ENCODE results near the gene COBL.
A peak's percentile ranks its signal among the peaks of the same experiment; 100 is the strongest.
"Not testable (repeated sequence)": the region's sequence is repeated elsewhere in the genome, so short reads cannot be mapped to it uniquely, and the experiment has no call there.

The COBL gene

DNA sequence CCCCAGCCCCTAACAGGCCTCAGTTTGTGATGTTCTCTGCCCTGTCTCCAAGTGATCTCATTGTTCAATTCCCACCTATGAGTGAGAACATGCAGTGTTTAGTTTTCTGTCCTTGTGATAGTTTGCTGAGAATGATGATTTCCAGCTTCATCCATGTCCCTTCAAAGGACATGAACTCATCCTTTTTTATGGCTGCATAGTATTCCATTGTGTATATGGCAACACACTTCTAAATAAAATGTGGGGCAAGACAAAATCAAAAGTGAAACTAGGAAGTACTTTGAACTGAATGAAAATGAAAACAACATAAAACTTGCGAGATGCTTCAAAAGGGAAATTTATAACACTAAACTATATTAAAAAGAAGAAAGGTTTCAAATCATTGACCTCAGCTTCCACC is 326.4 kb downstream of the COBL start:
- H3K36me3 ChIP-seq (replicated peaks in 1 of 2; ENCODE audit: control insufficient read depth in 2 of 2, insufficient read depth in 2 of 2, low read length in 2 of 2); H3K9me3 ChIP-seq (replicated peaks in 1 of 2; ENCODE audit: control insufficient read depth in 2 of 2, insufficient read depth in 1 of 2, low read depth in 1 of 2, low read length in 2 of 2); H2BK120ac ChIP-seq (ENCODE audit: low read depth, low read length); H3K23ac ChIP-seq (ENCODE audit: low read depth, low read length, poor library complexity); H2AFZ ChIP-seq (ENCODE audit: low read length); H2BK5ac ChIP-seq (ENCODE audit: low read length); H2BK12ac ChIP-seq (ENCODE audit: low read length); H4K8ac ChIP-seq (ENCODE audit: low read depth, low read length); H3K27ac ChIP-seq (replicated peaks; ENCODE audit: low read length); H3K18ac ChIP-seq (ENCODE audit: low read length); H3K79me1 ChIP-seq (ENCODE audit: low read depth, low read length); H3K4me2 ChIP-seq (ENCODE audit: insufficient read depth, low read length, poor library complexity, severe bottlenecking); DNase-seq (ENCODE audit: low spot score); H3K4me1 ChIP-seq (ENCODE audit: control insufficient read depth in 2 of 2, insufficient read depth in 1 of 2, low read depth in 1 of 2, low read length in 2 of 2); H2BK15ac ChIP-seq (ENCODE audit: low read length); H3K4ac ChIP-seq (ENCODE audit: low read length); H2AK5ac ChIP-seq (ENCODE audit: low read depth, low read length); H3K14ac ChIP-seq (ENCODE audit: low read length); H3K4me3 ChIP-seq (ENCODE audit: low read length in 2 of 2); H3K27me3 ChIP-seq (ENCODE audit: control insufficient read depth in 3 of 3, insufficient read depth in 3 of 3, low read depth in 1 of 3, low read length in 3 of 3); H3K9ac ChIP-seq (ENCODE audit: low read depth, low read length, poor library complexity); H4K91ac ChIP-seq (ENCODE audit: low read depth, low read length, poor library complexity): not testable (repeated sequence)
- WGBS, 2 donors (ENCODE audit: extremely low coverage in 2 of 2, insufficient read length in 2 of 2, insufficient replicate concordance in 1 of 2): no CpG with 5 or more reads among the region's 1 CpG

DNA sequence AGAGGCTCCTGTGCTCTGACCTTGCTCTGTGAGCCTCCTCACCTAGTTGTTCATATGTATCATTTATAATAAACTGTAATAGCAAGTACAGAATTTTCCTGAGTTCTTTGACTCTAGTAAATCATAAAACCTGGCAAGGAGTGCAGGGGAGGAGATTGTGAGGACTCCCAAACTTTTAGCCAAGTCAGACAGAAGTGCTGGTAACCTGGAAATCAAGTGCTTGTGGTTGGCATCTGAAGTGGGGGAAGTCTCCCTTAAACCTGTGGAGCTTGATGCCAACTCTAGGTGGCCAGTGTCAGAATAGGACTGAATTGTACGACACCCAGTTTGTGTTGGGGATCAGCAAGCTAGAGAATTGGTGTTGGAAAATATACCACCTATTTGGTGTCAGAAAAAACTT is 327.6 kb downstream of the COBL start:
- Histone ChIP-seq H3K4me2 (ENCODE audit: insufficient read depth, low read length, poor library complexity, severe bottlenecking) (no peak overlapping the region), H2AK5ac (ENCODE audit: low read depth, low read length) (no peak overlapping the region), H3K4ac (ENCODE audit: low read length) (no peak overlapping the region), H2BK120ac (ENCODE audit: low read depth, low read length) (no peak overlapping the region), H3K4me1 (ENCODE audit: control insufficient read depth in 2 of 2, insufficient read depth in 1 of 2, low read depth in 1 of 2, low read length in 2 of 2) (peaks cover 2 to 4% of the 10 kb centered on the region in 2 donors), H2BK12ac (ENCODE audit: low read length) (no peak overlapping the region), H3K14ac (ENCODE audit: low read length) (no peak overlapping the region), H3K4me3 (ENCODE audit: low read length in 2 of 2) (no peak overlapping the region), H2BK5ac (ENCODE audit: low read length) (no peak overlapping the region), H2BK15ac (ENCODE audit: low read length) (no peak overlapping the region), H3K23ac (ENCODE audit: low read depth, low read length, poor library complexity) (no peak overlapping the region), H3K9me3 (replicated peaks in 1 of 2; ENCODE audit: control insufficient read depth in 2 of 2, insufficient read depth in 1 of 2, low read depth in 1 of 2, low read length in 2 of 2) (no peaks in the 10 kb centered on the region), H4K8ac (ENCODE audit: low read depth, low read length) (no peak overlapping the region), H4K91ac (ENCODE audit: low read depth, low read length, poor library complexity) (no peak overlapping the region), H3K27me3 (ENCODE audit: control insufficient read depth in 3 of 3, insufficient read depth in 3 of 3, low read depth in 1 of 3, low read length in 3 of 3) (no peaks in the 10 kb centered on the region), H3K27ac (replicated peaks; ENCODE audit: low read length) (no peak overlapping the region), H3K79me1 (ENCODE audit: low read depth, low read length) (no peaks in the 10 kb centered on the region), H3K36me3 (replicated peaks in 1 of 2; ENCODE audit: control insufficient read depth in 2 of 2, insufficient read depth in 2 of 2, low read length in 2 of 2) (no peaks in the 10 kb centered on the region), H3K18ac (ENCODE audit: low read length) (no peak overlapping the region), H2AFZ (ENCODE audit: low read length) (no peak overlapping the region), H3K9ac (ENCODE audit: low read depth, low read length, poor library complexity) (no peak overlapping the region)
- DNase-seq (ENCODE audit: low spot score): no peak
- WGBS, 2 donors (ENCODE audit: extremely low coverage in 2 of 2, insufficient read length in 2 of 2, insufficient replicate concordance in 1 of 2): no CpG with 5 or more reads among the region's 1 CpG

DNA sequence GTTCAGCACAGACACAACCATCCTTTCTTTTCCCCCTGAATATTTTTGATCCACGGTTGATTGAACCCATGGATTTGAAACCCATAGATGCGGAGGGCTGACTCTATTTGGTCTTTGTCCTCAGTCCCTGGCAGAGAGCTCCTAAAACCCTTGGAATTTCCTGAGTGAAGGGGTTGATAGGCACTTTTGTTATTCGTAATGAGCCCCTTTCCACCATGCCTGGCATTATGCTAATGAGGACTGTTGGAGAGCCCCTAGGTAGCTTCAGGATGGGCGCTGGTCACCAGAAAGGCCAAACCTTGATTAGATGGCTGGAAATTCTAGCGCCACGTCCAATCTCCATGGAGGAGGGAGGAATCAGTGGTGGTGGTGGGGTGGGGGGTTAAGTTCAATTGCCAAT is 328.1 kb downstream of the COBL start:
- no CpG with 5 or more reads among the region's 6 CpGs for WGBS, 2 donors (ENCODE audit: extremely low coverage in 2 of 2, insufficient read length in 2 of 2, insufficient replicate concordance in 1 of 2)
- Histone ChIP-seq H3K4me1 (ENCODE audit: control insufficient read depth in 2 of 2, insufficient read depth in 1 of 2, low read depth in 1 of 2, low read length in 2 of 2) (peaks cover 2 to 4% of the 10 kb centered on the region in 2 donors), H3K18ac (ENCODE audit: low read length) (peak overlapping the region; percentile 52), H3K4me3 (ENCODE audit: low read length in 2 of 2) (no peak overlapping the region), H2BK12ac (ENCODE audit: low read length) (no peak overlapping the region), H3K36me3 (replicated peaks in 1 of 2; ENCODE audit: control insufficient read depth in 2 of 2, insufficient read depth in 2 of 2, low read length in 2 of 2) (no peaks in the 10 kb centered on the region), H2AFZ (ENCODE audit: low read length) (no peak overlapping the region), H3K27me3 (ENCODE audit: control insufficient read depth in 3 of 3, insufficient read depth in 3 of 3, low read depth in 1 of 3, low read length in 3 of 3) (no peaks in the 10 kb centered on the region), H3K23ac (ENCODE audit: low read depth, low read length, poor library complexity) (no peak overlapping the region), H4K91ac (ENCODE audit: low read depth, low read length, poor library complexity) (no peak overlapping the region), H3K9ac (ENCODE audit: low read depth, low read length, poor library complexity) (no peak overlapping the region), H3K14ac (ENCODE audit: low read length) (no peak overlapping the region), H2BK5ac (ENCODE audit: low read length) (no peak overlapping the region), H2BK15ac (ENCODE audit: low read length) (no peak overlapping the region), H2BK120ac (ENCODE audit: low read depth, low read length) (no peak overlapping the region), H4K8ac (ENCODE audit: low read depth, low read length) (no peak overlapping the region), H3K4ac (ENCODE audit: low read length) (no peak overlapping the region), H3K27ac (replicated peaks; ENCODE audit: low read length) (no peak overlapping the region), H3K9me3 (replicated peaks in 1 of 2; ENCODE audit: control insufficient read depth in 2 of 2, insufficient read depth in 1 of 2, low read depth in 1 of 2, low read length in 2 of 2) (no peaks in the 10 kb centered on the region), H2AK5ac (ENCODE audit: low read depth, low read length) (no peak overlapping the region), H3K79me1 (ENCODE audit: low read depth, low read length) (no peaks in the 10 kb centered on the region), H3K4me2 (ENCODE audit: insufficient read depth, low read length, poor library complexity, severe bottlenecking) (no peak overlapping the region)
- DNase-seq (ENCODE audit: low spot score): peak; percentile 37

DNA sequence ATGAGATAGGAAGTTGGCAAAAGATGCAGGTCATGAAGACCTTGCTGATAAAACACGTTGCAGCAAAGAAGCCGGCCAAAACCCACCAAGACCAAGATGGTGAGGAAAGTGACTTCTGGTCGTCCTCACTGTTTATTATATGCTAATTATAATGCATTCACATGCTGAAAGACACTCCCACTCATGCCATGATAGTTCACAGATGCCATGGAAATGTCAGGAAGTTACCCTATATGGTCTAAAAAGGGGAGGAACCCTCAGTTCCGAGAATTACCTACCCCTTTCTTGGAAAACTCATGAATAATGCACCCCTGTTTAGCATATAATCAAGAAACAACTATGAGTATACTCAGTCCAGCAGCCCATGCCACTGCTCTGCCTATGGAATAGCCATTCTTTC is 331.5 kb downstream of the COBL start:
- no peak overlapping the region for H4K8ac ChIP-seq (ENCODE audit: low read depth, low read length)
- H3K27ac ChIP-seq (replicated peaks; ENCODE audit: low read length): no peak overlapping the region
- WGBS, 2 donors (ENCODE audit: extremely low coverage in 2 of 2, insufficient read length in 2 of 2, insufficient replicate concordance in 1 of 2): no CpG with 5 or more reads among the region's 4 CpGs
- H3K4me1 ChIP-seq (ENCODE audit: control insufficient read depth in 2 of 2, insufficient read depth in 1 of 2, low read depth in 1 of 2, low read length in 2 of 2): peaks cover 2 to 4% of the 10 kb centered on the region in 2 donors
- peak overlapping the region; percentile 39 for H2AFZ ChIP-seq (ENCODE audit: low read length)
- H3K36me3 ChIP-seq (replicated peaks in 1 of 2; ENCODE audit: control insufficient read depth in 2 of 2, insufficient read depth in 2 of 2, low read length in 2 of 2): no peaks in the 10 kb centered on the region
- no peak overlapping the region for H3K4me3 ChIP-seq (ENCODE audit: low read length in 2 of 2)
- no peak overlapping the region for H3K18ac ChIP-seq (ENCODE audit: low read length)
- H4K91ac ChIP-seq (ENCODE audit: low read depth, low read length, poor library complexity): no peak overlapping the region
- no peak overlapping the region for H3K4ac ChIP-seq (ENCODE audit: low read length)
- no peaks in the 10 kb centered on the region for H3K79me1 ChIP-seq (ENCODE audit: low read depth, low read length)
- H3K27me3 ChIP-seq (ENCODE audit: control insufficient read depth in 3 of 3, insufficient read depth in 3 of 3, low read depth in 1 of 3, low read length in 3 of 3): no peaks in the 10 kb centered on the region
- no peak for DNase-seq (ENCODE audit: low spot score)
- no peak overlapping the region for H2BK15ac ChIP-seq (ENCODE audit: low read length)
- H3K4me2 ChIP-seq (ENCODE audit: insufficient read depth, low read length, poor library complexity, severe bottlenecking): no peak overlapping the region
- no peak overlapping the region for H3K14ac ChIP-seq (ENCODE audit: low read length)
- H2BK5ac ChIP-seq (ENCODE audit: low read length): no peak overlapping the region
- H3K23ac ChIP-seq (ENCODE audit: low read depth, low read length, poor library complexity): no peak overlapping the region
- no peak overlapping the region for H2BK120ac ChIP-seq (ENCODE audit: low read depth, low read length)
- H3K9me3 ChIP-seq (replicated peaks in 1 of 2; ENCODE audit: control insufficient read depth in 2 of 2, insufficient read depth in 1 of 2, low read depth in 1 of 2, low read length in 2 of 2): no peaks in the 10 kb centered on the region
- no peak overlapping the region for H2BK12ac ChIP-seq (ENCODE audit: low read length)
- H3K9ac ChIP-seq (ENCODE audit: low read depth, low read length, poor library complexity): no peak overlapping the region
- no peak overlapping the region for H2AK5ac ChIP-seq (ENCODE audit: low read depth, low read length)
